Inflammatory macrophage treated with lipopolysaccharide for 1 hour (primary cell): ENCODE measurements around the gene CRYBG1.

Experiments used
- DNase-seq, 2 donors: peaks; one replicate each; pipeline ENCODE4 v3.0.0-alpha.2; 2020 to 2022

The CRYBG1 gene

DNA sequence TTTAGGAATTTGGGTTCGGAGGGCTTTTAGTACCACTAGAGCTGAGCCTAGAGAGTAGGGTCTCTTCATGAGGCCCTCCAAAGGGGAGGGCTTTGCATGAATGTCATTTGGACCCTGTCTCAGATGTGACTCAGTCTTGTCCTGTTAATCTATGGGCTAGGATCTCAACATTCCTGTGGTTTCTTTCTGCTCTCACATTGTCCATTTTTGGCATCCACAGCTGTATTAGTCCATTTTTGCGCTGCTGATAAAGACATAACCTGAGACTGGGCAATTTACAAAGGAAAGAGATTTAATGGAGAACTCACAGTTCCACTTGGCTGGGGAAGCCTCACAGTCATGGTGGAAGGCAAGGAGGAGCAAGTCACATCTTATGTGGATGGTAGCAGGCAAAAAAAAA lies 61.0 kb downstream of the CRYBG1 start:
- no peak for DNase-seq

- DNase-seq: no peak
Observed at GRCh38 chr6:106422534-106422933, 62.0 kb downstream of the CRYBG1 start.

- DNase-seq: no peak
Observed at GRCh38 chr6:106425382-106425781, 64.9 kb downstream of the CRYBG1 start.

DNA sequence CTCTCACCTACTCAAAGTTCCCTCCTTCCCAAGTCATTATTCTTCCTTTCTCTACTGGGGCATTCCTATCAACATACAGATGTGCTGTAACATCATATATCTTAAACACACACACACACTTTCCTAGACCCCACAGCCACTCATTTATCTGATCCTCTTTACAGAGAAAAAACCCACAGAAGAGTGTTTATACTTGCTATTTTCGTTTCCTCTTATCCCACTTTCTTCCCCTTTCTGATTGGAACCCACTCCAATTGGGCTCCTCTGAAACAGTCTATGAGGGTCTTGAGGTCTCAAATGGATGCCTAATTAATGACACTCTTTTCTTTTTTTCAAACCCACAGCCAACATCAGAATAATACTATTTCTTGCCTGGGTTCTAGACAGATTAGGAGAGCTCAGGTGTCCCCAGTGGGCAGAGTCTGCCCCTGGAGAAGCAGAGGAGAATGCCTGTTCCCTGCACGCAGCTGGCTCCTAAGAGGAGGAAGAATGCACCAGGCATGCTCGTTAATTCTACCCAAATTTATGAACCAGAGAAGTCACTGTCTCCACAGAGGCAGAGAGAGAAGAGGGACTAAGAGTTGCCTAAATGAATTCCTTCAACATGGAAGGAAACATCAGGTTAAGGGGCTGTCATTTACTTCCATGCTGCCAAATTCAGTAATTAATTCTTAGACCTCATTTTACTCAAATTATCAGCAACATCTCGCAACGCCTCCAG lies 65.9 kb downstream of the CRYBG1 start:
- no peak for DNase-seq

GRCh38 chr6:106430466-106430865 lies 69.9 kb downstream of the CRYBG1 start:
- DNase-seq: no peak

DNA sequence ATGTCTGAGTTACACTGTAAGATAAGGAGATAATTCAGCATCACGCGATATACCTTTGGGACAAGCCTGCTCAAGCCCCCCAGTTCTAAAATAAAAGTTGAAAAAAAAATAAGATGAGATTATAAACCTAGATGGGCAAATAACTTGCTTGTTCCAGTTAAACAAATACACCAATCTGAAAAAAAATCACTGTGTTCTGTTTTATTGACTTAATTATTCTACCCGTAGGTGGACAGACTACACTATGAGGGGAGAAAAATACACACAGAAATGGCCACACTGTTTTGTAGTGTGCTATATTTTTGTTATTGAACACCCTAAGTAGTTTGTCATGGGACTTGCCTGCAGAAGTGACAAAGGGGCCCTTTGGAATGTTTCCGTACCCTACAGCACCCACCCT lies 70.9 kb downstream of the CRYBG1 start:
- DNase-seq: no peak

GRCh38 chr6:106431972-106432371 lies 71.5 kb downstream of the CRYBG1 start:
- DNase-seq: no peak

DNA sequence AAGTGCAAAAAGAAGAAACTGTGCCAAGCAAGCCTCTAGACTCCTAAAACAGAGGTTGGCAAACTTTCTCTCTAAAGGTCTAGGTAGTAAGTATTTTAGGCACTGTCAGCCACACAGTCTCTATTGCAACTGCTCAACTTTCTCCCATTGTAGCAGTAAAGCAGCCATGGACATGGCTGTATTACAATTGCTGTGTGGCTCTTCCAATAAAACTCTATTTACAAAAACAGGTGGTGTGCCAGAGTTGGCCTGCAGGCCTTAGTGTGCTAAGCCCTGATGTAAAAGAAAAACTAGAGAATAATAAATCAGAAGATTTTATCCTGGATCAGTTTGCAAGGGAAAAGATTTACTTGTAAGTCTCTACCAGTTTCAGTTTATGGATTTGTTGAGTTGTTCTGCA lies 74.0 kb downstream of the CRYBG1 start:
- DNase-seq: no peak

GRCh38 chr6:106439459-106439858 lies 78.9 kb downstream of the CRYBG1 start:
- DNase-seq: no peak

DNA sequence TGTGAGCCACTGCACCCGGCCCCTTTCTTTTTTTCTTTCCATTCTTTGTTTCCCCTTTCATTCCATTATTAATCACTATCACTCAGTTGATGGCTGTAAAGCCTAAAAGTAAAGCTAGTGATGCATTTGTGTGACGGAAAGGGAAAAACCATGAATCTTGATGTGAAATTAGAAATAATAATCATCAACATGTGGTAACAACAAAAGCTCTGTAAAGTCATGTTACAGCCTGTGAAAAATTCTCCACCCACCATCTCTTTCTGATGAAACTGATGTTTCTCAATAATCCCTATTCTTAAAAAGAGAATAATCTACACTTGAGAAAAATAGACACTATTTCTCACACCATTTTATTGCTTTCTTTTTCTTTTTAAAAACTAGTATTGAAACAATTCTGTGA lies 80.0 kb downstream of the CRYBG1 start:
- peak; percentile 88 to 89 for DNase-seq

DNA sequence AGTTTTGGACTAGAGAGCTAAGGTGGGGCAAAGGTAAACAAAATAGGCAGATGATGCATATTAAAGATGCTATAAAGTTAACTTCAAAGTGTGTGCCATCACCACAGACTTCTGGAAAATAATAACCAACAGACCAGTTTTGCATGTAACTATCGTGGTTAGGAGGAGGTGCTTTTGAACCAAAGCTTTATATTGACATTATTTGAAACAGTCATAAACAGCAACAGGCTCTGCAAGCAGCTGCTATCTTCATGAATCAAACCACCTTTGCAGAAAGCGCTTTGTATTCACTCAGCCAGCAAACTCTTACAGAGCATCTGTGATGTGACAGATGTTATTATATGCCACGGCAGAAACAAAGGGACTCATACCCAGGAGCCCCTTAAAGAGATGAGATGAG lies 81.9 kb downstream of the CRYBG1 start:
- DNase-seq: no peak

- DNase-seq: peak; percentile 62 to 81
Observed at GRCh38 chr6:106444777-106445507, 84.4 kb downstream of the CRYBG1 start.

DNA sequence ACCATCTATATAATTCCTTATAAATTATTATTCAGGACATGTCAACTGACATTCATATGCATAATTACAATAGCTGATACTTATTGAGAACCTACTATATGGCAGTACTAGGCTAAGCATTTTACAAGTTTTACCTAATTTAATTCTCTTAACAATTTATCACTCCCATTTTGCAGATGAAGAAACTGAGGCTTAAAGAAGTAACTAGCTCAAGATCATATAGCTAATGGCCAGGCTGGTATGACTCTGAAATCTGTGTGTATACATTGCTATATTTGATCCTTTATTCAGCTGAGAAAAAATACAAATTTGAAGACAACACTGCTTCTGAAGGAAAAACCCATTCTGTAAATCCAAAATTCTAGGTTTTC lies 85.0 kb downstream of the CRYBG1 start:
- DNase-seq: no peak

DNA sequence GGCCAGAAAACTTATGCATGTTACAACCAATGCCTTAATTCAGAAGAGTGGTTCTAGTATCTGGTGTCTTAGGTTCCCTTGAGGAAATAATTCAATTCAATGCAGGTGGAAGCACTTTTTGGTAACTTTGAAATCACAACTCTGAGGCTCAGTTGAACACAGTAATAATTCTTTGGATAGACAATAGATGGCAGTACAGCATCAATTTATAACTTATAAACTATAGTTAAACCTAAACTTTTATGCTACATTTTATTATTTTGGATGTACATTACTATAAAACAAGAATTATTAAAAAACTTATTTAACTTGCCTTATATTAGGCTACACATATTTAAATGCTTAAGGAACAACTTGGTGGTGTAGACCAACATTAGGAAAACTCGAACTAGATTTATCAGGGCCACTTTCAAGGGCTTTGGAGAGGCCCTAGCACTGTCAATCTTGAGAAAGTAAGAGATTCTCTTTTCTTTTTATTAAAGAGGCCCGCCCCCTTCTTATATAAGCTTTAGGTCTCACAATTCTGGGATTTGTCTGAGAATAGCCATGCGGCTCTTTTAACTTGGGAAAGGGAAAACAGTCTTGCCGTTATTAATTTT lies 85.9 kb downstream of the CRYBG1 start:
- DNase-seq: peak in 1 of 2 donors; percentile 42

DNA sequence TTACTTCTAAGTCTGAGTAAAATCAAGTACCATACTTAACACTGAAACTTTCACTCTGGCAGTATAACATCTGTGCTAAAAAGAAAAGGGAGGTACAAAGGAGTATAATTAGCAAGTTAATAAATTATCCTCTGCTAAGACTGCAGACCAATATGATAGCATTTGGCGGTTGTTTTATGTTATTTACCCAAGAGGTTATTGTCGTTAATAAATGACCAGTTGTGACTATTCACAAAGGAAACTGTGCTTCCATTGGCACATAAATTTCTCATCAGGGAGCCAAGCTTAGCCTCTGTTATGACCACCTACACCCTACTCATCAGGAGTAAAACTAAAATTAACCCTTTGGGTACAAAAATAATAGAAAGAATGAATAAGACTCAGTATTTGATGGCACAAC lies 86.5 kb downstream of the CRYBG1 start:
- no peak for DNase-seq

- peak; percentile 74 to 85 for DNase-seq
Observed at GRCh38 chr6:106448000-106448426, 87.5 kb downstream of the CRYBG1 start.

DNA sequence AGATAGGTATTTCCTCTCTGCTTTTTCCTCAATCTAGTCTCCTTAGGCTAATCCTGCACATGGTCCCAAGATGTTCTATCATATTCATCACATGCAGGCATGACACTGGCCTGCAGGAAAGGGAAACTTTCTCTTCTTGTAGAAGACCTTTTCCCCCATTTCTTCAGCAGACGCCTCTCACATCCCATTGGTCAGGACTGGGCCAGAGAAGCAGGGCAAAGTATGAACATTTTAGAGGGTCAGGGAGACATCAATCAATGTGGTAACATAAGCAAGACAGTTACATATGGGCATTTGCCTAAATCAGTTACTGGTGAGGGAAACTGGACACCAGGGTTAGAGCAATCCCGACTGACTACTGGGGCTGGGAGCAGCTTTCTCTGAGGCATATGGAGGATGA lies 90.1 kb downstream of the CRYBG1 start:
- DNase-seq: peak; percentile 65 to 80

DNA sequence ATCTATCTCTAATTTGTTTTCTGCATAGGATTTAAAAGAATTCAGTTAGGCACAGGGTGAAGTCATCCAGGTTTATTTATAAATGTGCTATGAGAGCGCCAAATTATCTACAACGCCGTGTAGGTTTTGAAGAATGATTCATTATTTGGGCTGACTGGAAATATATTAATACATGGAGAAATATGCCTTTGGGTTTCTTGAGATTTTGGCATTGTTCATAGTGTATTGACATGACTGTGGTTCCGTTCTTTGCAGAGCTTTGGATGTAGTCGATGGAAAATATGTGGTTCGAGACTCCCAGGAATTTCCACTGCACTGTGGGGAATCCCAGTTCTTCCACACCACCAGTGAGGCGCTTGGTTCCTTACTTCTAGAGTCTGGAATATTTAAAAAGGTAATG lies 90.9 kb downstream of the CRYBG1 start:
- peak; percentile 56 to 63 for DNase-seq

GRCh38 chr6:106452628-106453027 lies 92.1 kb downstream of the CRYBG1 start:
- DNase-seq: no peak

DNA sequence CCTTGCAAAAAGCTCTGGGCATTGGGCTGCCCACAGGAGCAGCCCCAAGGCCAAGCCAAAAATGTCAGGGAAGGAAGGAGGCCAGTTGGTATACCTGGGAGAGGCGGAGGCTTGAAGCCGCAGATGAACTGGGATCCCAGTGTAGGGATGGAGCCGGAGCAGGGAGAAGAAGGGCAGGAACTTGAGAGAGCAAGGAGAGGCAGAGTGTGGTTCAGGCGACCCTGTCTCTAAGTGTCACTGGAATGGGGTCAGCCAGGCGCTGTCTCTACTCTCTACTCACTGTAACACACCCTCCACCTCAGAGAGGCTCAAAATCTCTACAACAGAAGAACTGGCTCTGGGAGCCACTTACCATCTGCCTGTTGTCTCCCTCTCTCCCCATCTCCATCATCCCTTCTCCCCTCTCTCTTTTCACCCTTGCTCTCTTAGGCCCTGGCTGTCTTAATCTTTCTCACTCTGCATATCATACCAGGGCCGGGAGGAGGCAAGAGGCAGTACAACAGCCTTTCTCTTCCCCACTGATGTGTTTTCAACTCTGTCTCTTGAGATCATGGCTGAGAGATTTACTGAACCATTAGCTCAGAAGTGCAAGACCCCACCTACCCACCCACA lies 93.3 kb downstream of the CRYBG1 start:
- no peak for DNase-seq

- no peak for DNase-seq
Observed at GRCh38 chr6:106456756-106457155, 96.2 kb downstream of the CRYBG1 start.

DNA sequence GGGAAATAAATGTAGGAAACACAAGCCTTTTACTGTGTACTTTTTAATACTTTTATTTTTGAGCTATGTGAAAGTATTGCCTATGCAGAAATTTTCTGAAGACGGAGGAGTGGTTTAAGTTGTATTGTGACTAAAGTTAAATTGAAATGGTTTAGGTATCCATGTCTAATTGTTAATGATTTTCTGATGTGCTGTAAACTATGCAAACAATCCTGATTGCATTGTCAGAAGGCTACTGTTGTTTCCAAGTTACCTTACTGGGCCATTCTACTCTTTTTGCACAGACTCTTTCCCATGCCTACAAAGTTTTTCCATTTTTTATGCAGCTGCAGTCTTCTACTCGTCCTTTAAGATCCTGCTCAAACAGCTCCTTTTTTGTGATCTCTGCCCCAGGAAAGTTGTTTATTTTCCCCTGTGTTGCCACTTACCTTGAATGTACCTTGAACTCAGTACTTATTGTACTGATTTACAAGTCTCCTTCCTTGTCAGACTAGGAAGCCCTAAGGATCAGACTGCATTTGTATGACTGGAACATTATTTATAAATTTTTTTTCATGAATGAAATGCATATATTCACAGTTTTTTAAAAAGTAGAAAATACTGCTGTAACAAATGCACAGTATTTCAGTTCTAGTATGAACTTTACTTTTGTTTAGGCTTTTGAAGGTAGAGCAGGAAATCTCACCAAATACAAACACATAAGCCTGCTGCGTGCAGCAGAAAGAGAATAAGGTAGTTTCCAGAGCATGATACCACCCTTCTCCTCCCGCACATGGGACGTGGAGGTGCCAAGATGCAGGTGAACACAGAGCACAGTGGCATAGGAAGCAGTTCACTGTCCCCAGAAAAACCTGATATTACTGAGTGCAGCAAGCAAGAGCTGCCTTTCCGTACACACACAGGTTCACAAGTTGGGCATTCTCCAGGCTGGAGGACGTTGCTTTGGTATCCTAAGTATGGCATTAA lies 97.8 kb downstream of the CRYBG1 start:
- no peak for DNase-seq

- no peak for DNase-seq
Observed at GRCh38 chr6:106460481-106460880, 100.0 kb downstream of the CRYBG1 start.
